ENCODE data around the gene TMEM53.
"Not testable (repeated sequence)": the region's sequence is repeated elsewhere in the genome, so short reads cannot be mapped to it uniquely, and the experiment has no call there.

TMEM53 gene

DNA sequence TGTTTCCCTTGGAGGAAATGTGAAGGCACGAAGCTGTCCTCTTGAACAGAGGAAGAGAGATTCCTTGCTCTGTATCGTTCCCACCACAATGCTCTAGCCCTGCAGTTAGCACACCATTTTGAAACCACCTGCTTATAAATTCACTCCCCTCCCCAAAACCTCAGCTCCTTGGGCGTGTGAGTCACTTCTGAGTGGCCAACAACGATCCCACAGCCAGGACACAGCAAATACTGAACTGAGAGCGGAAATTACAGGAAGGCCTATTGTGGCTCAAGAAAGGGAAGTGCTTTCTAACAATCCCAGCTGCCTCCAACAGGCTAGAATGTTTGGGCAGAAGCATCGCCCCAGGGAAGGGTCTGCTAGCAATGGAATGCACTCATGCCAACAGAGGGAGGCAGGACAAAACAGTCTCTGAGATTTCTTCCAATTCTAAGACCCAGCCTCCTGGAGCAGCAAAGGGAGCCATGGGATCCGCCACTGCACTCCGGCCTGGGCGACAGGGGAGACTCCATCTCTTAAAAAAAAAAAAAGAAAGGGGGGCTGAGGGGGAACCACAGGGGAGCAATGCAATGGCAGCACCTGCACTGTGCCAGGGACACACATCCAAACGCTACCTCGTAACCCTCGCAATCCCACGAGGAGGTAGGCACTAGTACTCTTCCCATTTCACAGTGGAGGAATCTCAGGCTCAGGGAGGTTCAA is 1.9 kb downstream of the TMEM53 start:
- peak in 1 of 2 experiments; percentile 18 for DNase-seq

DNA sequence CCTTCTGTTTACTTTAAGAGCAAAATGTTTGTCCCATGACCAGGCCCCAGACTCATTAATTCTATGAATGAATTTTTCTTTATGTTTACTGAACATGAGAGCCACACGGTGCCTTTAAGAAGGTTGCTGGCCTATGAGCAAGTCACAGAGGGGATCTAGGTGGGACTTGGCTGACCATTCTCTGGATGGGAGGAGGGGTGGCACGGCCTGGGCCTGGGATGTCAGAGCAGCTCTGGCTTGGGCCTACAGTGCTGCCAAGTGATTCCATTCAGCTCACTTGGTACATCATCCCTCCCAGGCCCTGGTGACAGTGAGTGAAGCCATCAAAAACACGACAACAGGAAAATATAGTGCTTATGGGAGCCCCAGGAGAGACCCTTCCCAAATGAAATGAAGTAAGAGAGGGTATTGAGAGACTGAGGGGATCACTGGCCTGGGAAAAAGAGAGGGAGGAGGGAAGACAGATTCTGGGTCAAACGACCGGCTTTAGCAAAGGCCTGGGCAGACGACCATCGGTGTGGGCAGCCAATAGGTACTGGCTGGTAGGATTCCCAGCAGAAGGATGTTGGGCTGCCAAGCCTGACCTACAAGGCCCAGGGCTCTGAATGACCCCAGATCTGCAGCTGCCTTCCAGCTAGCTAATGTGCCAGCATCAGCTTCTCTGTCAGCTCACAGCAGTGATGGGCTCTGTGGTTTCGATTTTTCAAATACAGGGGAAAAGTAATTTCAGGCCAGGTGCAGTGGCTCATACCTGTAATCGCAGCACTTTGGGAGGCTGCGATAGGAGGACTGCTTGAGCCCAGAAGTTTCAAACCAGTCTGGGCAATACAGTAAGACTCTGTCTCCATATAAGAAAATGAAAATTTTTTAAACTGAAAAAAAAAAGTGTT is 3.3 kb downstream of the TMEM53 start:
- DNase-seq: no peak

DNA sequence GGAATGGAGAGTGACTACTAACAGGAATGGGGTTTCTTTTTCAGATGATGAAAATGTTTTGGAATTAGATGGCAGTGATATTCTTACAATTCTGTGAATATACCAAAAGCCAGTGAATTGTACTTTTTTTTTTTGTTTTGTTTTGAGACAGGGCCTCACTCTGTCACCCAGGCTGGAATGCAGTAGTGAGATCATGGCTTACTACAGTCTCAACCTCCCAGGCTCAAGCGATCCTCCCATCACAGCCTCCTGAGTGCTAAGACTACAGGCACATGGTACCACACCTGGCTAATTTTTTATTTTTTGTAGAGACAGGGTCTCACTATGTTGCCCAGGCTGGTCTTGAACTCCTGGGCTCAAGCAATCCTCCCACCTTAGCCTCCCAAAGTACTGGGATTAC is 7.6 kb downstream of the TMEM53 start:
- not testable (repeated sequence) for DNase-seq

DNA sequence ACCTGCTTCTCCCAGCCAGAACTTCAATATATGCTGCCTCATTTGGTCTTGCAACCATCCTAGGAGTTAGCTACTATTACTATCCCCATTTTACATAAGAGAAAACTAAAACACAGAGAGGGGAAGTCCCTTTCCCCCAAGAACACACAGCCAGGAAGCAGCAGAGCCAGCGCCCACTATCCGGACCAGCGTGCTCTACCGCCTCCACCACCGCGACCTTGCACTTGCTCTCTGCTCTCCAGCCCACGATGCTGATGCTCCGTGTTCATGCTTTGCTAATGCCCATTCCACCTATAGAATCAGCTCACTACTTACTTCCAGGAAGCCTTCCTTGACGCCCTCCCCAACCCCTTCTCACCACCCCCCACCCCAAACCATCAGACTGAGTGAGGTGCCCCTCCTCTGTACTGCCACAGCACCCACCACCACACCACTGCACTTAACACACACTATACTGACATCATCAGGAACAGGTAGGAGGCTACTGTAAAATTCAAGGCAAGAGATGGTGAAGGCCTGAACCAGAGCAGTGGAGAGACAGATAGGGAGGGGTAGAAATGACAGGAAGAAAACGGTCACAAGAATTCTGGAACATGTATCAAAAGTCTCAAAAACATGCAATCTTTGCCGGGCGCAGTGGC is 9.4 kb downstream of the TMEM53 start:
- no peak for DNase-seq

DNA sequence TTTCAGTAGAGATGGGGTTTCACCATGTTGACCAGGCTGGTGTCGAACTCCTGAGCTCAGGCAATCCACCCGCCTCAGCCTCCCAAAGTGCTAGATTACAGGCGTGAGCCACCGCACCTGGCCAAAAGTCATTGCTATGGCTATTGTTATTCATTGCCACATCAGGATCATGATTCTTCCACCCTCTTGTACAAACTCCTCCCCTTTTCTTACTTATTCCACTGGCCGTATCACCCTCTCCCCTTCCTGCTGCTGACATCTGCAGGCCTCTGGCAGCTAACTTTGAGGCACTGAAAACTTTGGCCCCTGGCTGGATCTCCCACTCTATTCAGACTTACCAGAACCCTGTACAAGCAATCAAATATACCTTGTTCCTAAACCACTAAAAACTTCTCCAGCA is 10.9 kb downstream of the TMEM53 start:
- no peak for DNase-seq

DNA sequence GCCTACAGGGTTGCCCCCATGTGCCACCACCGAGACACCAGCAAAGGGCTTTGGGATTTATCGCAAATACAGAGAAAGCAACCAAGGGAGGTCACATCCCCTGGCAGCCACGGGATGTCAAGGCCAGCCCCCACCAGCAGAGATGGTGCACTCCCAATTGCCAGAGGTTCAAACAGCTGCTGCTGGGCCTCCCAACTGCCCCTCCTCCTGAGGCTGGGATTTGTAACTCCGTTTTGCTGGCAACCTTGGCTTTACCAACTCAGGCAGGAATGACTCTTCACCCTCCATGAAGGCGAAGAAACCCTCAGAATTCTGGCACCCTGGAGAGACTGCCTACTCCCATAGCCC is 11.6 kb downstream of the TMEM53 start:
- DNase-seq: no peak

DNA sequence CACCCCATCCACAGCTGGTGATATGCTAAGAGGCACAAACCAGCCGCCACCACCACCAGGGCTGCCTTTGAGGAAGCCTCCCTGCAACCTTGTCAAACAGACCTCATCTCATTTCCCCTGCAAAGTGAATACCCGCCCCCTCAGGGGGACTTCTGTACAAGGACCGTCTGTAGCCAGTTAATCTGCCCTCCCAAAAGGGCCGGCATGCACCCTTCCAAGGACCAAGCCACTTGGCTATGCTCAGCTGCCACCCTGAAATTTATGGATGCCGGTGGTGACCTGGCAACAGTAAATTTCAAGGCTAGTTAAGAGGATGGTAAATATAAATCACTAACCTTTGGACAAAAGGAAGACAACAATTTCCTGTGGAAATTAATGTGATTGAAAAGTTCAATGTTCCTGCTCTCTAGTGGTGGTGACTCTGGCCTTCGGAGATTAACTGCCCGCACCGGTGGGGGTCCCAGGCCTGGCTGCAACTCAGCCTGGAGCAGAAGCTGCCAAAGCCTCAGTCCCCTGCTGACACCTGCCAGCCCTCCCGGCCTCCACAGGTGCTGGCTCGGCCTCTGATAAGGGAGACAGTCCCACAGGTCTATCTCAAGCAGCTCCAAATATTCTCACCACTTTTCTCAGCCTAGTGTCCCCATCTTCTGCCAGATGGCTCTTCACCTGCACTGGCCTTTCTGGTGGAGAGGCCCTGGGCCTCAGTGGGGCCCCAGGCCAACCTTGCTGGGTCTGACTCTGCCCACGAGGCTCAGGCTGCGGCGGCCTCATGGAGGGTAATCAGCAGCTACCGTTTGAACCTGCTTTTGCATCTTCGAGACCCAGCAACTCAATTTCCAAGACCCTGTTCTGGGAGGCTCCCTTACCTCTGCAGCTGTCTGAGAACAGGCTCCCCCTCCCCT is 12.2 kb downstream of the TMEM53 start:
- DNase-seq: no peak

DNA sequence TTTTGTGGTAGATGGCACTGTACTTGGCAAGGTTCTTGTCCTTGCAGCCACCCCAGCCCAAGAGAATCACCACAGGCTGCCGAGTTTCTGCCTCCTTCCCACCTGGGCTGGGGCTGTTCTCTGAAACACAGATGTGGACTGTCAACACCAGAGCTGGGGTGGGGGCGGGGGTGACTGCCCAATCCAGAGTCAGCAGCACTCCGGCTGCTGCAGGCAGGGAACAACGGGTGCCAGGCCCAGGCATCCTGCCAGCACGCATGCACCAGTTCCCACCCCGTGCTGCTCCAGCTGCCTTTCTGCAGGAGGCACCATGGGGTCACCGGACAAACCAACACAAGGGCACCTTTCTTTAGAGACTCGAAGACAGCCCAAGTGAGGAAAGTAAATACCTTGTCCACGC is 14.1 kb downstream of the TMEM53 start:
- DNase-seq: peak; percentile 73 to 87

DNA sequence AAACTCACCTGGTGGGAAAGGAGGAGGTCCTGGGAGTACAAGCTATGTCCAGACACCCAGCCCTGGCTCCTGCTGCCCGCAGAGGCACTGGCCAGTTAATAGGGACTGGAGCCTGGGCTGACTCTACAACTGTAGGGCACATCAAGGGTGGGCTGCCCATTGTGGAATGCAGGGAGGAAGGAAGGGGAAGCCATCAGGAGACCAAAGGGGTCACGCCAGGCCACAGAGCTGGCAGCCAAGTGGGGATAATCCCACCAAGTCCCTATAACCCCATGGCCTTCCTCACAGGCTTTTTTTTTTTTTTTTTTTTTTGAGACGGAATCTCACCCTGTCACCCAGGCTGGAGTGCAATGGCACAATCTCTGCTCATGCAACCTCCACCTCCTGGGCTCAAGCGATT is 14.7 kb downstream of the TMEM53 start:
- DNase-seq: no peak

DNA sequence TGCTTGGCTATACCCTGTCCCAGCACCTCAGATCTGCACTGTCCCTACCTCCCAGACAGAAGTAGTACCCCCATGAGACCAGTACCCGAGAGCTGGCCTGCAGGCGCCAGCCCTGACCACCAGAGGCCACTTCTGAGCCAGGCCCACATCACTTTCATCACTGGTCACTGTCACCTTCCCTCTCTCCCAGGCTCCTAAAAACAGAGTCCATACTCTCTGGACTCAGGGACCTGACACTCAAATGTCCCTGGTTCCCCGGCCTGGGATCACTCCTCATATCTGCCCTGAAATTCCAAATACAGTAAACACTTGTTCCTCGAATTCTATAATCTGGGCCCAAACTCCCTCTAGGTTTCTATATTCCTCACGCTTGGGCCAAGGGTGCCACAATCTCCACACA is 18.7 kb downstream of the TMEM53 start:
- DNase-seq: peak in 1 of 2 experiments; percentile 34

DNA sequence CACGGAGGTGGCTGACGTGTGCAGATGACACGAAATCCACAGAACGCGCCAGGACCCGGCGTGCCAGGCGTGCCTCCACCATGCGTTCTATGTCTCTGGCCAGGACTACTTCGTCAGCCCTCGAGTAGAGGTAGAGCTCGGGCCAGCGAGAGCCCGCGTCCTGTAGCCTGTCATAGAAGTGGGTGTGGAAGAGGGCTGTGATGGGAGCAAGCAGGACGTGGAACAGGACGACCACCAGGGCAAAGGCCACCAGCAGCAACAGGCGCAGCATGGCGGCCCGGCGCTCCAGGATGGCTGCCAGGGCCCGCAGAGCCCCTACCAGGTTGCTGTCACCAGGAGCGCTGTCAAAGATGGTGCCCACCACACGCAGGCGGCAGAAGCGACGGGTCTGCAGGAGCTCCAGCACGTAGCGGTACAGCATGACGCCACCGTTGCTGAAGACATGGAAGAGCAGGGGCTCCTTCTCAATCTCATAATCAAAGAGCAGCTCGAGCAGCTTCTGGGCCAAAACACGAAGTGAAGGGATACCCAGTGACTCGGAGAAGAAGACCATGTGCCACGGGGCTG is 19.6 kb downstream of the TMEM53 start:
- no peak for DNase-seq

DNA sequence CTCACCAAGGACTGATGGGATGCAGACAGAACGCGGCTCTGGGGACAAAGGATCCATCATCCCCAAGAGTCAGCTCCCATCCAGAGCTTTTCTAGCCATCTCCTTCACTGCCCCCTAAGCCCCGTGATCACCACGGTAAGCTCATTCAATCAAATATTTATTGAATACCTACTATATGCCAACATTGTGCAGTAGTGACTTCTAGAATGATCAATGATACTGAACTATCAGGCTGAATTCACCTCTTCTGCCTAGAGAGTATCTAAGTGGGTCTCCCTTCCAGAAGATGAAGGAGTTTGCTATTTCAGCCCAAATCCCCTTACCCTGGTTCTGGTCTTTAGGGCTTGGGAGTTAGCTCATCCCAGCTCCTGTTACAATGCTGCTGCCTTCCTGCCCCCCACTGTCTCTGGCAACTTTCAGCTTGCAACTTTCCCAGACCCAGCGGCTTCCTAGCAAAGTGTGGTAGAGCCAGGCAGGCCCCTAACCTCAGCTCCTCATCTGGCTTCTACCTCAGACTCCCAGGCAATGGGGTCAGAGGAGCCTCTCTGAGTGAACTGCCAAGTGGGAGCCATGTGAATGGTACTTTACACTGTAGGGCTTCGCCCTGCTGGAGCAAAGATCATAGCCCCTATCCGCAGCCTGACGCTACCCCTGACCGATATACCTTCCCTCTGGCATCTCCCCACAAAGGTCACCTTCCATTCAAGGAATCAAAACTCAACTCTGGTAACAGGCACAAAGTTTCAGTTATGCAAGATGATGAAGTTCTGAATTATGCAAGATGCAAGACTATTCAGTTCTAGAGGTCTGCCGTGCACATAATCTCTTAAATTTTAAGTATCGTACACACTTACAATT is 20.9 kb downstream of the TMEM53 start:
- DNase-seq: no peak

DNA sequence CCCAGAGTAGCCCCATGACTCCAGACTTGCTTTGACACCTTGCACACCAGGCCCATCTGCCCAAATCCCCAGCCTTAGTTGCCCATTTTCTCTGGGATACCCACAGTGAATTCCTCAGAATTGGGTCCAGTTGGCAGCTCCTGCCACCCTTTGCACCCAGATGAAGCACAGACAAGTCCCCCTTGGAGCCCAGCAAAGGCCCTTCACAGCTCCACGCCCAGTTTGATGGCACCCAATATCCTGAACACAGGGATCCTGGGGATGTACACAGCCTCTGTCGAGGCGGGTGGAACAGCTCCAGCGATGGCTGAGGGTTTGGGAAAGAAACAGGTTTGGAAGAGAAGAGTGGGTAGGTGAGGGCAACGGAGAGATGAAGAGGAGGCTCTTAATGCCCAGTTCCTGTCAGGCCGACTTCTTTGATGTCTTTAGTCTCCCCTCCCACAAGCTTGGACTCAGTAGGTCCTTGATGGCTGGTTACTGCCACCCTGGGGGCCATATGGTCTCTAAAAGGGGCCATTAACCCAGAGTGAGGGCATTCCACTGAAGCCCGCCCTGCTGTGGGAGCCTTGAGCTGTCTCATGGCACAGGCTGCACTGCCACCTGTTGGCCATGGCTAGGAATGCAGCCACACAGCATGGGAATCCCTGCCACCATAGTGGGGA is 21.7 kb downstream of the TMEM53 start:
- peak; percentile 55 to 68 for DNase-seq

DNA sequence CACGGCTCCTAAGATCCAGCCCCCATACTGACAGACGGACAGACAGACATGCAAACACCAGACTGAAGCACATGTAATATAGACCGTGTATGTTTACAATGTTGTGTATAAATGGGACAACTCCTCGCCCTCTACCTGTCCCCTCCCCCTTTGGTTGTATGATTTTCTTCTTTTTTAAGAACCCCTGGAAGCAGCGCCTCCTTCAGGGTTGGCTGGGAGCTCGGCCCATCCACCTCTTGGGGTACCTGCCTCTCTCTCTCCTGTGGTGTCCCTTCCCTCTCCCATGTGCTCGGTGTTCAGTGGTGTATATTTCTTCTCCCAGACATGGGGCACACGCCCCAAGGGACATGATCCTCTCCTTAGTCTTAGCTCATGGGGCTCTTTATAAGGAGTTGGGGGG is 23.2 kb downstream of the TMEM53 start:
- DNase-seq: no peak

DNA sequence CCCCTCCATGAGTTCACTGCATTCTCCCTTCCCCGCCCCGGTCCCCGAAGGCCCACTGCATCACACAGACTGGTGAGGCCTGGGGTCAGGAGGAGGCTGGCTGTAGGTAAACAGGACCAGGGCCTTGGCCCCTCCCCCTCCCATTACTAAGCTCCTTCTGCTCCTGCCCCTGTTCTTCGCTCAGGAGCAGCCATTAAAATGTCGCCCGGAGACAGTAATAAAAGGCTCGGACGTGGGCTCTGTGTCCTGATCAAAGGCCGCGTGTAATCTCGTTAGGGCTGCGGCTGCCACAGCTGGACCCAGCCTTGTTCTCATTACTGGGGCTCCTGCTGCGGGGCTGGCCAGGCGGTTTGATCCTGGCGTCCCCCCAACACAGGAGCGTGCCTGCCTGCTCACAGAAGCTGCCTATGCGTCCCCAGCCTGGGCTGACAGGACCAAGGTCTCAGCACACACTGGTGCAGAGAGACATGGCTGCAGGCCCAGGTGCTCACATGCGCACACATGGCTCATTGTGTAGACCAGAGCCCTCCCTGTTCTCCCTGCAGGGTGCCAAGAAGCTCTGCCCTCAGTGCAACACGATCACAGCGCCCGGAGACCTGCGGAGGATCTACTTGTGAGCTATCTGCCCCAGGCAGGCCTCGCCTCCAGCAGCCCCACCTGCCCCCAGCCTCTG is 24.0 kb downstream of the TMEM53 start:
- no peak for DNase-seq

DNA sequence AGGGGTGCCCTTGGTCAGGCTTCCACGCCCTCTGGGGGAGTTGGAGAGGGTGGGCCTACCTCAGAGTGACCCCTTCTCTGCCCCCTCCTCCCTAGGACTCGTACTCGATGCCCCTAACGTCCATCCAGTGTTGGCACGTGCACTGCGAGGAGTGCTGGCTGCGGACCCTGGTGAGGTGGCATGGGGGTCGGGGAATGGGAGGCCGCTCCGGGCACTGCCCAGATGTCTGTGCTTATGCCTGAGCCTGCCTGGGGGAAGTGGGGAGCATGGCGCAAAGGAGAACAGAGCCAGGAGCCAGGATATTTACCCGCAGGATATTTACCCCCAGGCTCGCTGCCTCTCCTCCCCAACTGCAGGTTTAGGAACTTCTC is 24.5 kb downstream of the TMEM53 start:
- DNase-seq: no peak

DNA sequence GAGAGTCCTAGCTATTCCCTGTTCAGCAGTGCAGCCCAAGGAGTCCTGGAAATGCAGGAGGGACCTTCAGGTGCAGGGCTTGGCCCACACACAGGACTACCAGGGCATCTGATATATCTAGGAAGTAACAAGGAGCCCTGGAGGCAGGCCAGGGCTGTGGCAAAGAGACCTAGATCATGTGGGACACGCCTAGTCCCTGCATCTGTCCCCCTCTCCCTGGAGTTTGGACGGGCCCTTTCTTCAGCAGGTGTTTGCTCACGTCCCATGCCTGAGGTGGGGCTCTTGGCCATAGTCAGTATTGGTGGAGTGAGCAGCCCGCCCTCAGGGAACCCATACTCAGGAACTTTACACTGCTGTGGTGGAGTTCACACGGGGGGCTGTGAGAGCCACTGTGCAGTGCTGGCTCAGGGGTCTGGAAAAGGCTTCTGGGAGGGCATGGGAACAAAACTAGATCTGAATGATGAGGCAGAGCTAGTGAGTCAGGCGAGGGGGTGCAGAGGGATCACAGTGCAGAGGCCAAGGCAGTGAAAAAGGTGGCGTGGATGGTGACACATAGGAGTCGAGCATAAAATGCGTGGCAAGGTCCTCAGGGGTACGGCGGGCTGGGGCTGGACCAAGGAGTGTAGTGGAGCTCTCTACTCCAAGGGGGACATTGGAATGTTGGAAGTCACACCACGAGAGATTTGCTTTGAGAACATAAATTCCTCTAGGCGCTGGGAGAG is 25.6 kb downstream of the TMEM53 start:
- no peak for DNase-seq

DNA sequence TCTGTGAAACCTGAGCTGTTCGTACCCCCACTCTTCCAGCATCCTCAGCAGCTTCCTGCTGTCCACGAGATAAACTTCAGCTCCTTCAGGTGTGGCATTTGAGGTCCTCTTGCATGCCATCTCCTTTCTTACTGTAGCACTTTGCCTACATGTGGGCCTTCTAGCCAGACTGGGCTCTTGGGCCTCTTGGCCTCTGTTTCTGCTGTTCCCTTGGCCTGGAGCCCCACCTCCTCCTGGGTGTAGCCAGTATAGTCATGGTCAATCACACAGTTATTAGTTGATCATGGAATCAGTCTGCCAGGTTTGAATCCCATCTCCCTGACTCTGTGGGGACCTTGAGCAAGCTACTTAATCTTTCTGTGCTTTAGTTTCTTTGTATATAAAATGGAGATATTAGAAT is 26.4 kb downstream of the TMEM53 start:
- no peak for DNase-seq

DNA sequence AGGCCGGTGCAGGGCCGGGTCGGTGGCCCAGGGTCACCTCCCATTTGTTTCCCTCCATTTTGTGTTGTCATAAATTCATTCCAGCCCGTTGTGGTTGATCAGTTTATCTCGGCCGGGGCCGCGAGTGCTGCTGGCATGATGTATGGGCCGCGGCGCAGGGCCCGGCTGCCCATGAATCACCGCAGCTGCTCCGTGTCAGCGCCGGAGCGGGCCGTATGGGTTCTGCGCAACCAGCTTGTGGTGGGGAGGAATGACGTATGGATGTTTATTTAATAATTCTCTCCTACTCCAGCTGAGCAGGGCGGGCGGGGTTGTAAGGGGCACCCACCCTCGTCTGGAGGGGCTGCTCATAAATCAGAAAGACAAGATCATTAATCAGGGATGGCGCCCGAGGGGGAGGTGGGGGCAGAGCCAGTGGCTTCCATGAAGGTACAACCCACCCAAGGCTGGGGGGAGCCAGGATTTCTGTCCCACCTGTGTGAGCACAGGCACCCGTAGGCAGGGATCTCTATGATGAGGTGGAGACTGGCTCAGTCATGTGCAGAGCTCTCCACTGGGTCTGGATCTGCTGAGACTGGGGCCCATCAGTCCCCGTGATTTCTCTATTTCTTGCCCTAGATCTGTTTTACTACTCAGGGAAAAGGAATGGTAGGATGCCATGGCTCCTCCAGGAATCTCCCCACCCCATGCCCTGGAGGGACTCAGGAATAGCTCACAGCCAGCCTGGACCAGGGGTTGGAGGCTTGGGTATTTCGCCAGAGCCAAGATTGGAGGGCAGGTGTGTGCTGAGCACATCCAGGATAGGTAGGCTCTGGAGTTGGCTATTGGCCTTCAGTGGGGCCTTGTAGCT is 27.8 kb downstream of the TMEM53 start:
- peak; percentile 78 to 87 for DNase-seq

Measured in SHP77 (cell line).